Measurements from ENCODE around the gene ZNF844.
"Not testable (repeated sequence)": the region's sequence is repeated elsewhere in the genome, so short reads cannot be mapped to it uniquely, and the experiment has no call there.

Gene ZNF844

GRCh38 chr19:12064590-12065538 lies at the start of gene ZNF844:
Gene ZNF844 (plus strand): TSS chr19:12064731. CDS start chr19:12064874, 143 bp downstream.
- peak; percentile 98 for DNase-seq (ENCODE audit: low spot score)

GRCh38 chr19:12015015-12015752 lies 49.3 kb upstream of the ZNF844 start:
- DNase-seq (ENCODE audit: low spot score), result no peak

GRCh38 chr19:12015753-12016116 lies 48.8 kb upstream of the ZNF844 start:
- no peak for DNase-seq (ENCODE audit: low spot score)

GRCh38 chr19:12034198-12034597 lies 30.3 kb upstream of the ZNF844 start:
- DNase-seq (ENCODE audit: low spot score), result no peak

- peak; percentile 28 for DNase-seq (ENCODE audit: low spot score)
Observed at GRCh38 chr19:12034620-12035019, 29.9 kb upstream of the ZNF844 start.

GRCh38 chr19:12035220-12036172 lies 29.0 kb upstream of the ZNF844 start, which contains the start of gene ZNF433:
Gene ZNF433 (minus strand): TSS chr19:12035679. CDS start chr19:12035539, 140 bp downstream.
- peak; percentile 99 for DNase-seq (ENCODE audit: low spot score)

GRCh38 chr19:12042893-12043292 lies 21.6 kb upstream of the ZNF844 start:
- no peak for DNase-seq (ENCODE audit: low spot score)

- DNase-seq (ENCODE audit: low spot score), result no peak
Observed at GRCh38 chr19:12043752-12044422, 20.6 kb upstream of the ZNF844 start.

GRCh38 chr19:12047868-12048267 lies 16.7 kb upstream of the ZNF844 start:
- DNase-seq (ENCODE audit: low spot score), result no peak

- DNase-seq (ENCODE audit: low spot score), result peak; percentile 15
Observed at GRCh38 chr19:12052091-12052496, 12.4 kb upstream of the ZNF844 start.

GRCh38 chr19:12052497-12053169 lies 11.9 kb upstream of the ZNF844 start, which contains the start of gene ZNF878:
Gene ZNF878 (minus strand): TSS chr19:12052961. CDS start chr19:12052801, 160 bp downstream.
- peak; percentile 91 for DNase-seq (ENCODE audit: low spot score)

- DNase-seq (ENCODE audit: low spot score), result no peak
Observed at GRCh38 chr19:12055784-12056183, 8.7 kb upstream of the ZNF844 start.

GRCh38 chr19:12075538-12076139 lies 11.1 kb downstream of the ZNF844 start:
- DNase-seq (ENCODE audit: low spot score), result no peak

- not testable (repeated sequence) for DNase-seq (ENCODE audit: low spot score)
Observed at GRCh38 chr19:12076331-12076730, 11.8 kb downstream of the ZNF844 start.

- no peak for DNase-seq (ENCODE audit: low spot score)
Observed at GRCh38 chr19:12077375-12077774, 12.8 kb downstream of the ZNF844 start.

- DNase-seq (ENCODE audit: low spot score), result not testable (repeated sequence)
Observed at GRCh38 chr19:12083336-12083735, 18.8 kb downstream of the ZNF844 start.

- no peak for DNase-seq (ENCODE audit: low spot score)
Observed at GRCh38 chr19:12085074-12085818, 20.7 kb downstream of the ZNF844 start.

- peak; percentile 70 for DNase-seq (ENCODE audit: low spot score)
Observed at GRCh38 chr19:12090807-12091206, 26.3 kb downstream of the ZNF844 start.

Data from AG20443 (cell line).